Hematopoietic multipotent progenitor cell treated with erythropoietin and hydrocortisone succinate and interleukin-3 and kit ligand, for 17 days (in vitro differentiated cells): ENCODE data around the gene CD34.
"Not testable (repeated sequence)": the region's sequence is repeated elsewhere in the genome, so short reads cannot be mapped to it uniquely, and the experiment has no call there.

Experiments
- DNase-seq: peaks from one replicate; pipeline ENCODE4 v3.0.0-alpha.2; 2015; ENCODE audit warnings: low spot score

CD34 gene

DNA sequence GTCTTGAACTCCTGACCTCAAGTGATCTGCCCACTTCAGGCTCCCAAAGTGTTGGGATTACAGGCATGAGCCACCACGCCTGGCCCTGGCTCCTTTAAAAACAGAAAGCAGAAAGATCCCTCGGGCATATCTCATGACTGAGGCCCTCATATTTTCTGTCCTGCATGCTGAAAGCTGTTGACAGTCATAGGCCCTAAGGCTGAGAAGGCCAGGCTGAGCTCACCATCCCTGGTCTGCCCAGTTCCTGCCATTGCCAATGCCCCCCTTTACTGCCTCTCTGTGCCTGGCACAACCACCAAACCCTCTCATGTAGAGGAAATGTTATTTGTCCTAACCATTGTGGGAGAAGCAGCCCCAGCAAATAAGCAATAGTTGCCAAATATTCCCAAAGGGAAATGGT lies 12.7 kb downstream of the CD34 start:
- DNase-seq = no peak

DNA sequence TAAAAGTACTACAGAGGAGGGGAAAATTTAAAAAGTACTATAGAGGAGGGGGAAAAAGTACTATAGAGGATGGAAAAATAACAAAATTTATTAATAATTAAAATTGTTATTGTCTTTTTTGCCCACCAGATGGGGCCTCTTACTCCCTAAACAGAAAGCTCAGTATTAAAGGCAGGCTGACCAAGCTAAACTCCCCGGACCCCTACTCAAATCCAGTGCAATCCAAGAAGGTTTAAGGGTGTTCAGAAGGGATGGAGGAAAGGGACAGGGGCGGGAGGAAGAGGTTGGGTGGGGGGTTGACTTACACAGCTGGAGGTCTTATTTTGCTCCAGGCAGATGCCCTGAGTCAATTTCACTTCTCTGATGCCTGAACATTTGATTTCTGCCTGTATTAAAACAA lies 13.7 kb downstream of the CD34 start:
- no peak for DNase-seq

DNA sequence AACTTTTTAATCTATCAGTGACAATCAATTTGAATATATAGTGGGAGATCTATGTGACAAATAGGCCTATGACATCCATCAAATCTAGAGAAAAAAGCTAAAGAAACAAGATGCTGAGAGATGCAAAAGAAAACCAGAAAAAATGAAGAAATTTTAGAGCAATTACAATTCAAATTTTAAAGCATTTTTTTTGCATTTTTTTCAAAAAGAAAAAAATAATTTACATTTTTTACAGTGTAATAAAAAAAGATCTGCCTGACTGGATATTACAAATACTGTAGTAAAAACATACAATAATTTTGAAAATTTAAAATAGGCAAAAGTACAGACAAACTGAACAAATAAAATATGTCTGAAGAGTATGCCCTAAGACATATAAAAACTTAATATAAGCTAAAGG lies 14.4 kb downstream of the CD34 start:
- no peak for DNase-seq

DNA sequence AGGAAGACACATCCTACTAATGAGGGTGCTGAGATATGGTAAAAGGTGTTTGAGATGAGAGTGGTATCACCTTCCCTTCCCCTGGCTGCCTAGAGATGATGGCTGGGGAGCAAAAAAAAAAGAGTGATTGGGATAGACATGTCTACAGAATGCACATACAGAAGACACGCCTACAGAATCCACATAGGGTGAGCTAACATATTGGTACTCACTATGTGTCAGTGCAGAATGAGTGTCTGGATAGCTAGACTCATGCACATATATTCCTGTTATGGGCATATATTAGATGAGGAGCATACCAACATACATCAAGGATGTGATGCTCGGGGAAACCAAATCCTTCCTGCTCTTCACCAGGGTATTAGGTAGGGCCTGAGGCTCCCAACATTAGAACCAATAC lies 16.2 kb downstream of the CD34 start:
- no peak for DNase-seq

DNA sequence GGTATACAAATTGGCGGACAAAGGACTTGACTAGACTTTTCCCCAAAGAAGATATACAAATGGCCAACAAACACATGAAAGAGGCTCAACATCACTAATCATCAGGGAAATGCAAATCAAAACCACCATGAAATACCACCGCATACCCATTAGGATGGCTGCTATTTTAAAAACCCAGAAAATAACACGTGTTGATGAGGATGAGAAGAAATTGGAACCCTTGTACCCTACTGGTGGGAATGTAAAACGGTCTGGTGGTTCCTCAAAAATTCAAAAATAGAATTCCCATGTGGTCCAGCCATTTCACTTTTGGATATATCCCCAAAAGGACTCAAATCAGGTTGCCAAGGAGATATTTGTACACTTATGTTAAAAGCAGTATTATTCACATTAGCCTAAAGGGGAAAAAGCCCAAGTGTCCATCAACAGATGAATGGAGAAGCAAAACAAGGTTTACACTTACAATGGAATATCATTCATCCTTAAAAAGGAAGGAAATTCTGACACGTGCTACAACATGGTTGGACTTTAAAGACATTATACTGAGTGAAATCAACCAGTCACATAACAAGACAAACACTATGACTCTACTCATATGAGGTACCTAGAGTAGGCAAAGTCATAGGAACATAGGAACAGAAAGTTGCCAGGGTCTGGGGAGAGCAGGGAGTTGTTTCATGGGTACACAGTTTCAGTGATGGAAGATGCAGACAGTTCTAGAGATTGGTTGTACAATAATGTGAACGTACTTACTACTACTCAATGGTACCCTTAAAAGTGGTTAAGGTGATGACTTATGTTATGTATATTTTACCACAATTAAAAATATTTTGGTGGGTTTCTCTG lies 17.0 kb downstream of the CD34 start:
- DNase-seq = no peak

DNA sequence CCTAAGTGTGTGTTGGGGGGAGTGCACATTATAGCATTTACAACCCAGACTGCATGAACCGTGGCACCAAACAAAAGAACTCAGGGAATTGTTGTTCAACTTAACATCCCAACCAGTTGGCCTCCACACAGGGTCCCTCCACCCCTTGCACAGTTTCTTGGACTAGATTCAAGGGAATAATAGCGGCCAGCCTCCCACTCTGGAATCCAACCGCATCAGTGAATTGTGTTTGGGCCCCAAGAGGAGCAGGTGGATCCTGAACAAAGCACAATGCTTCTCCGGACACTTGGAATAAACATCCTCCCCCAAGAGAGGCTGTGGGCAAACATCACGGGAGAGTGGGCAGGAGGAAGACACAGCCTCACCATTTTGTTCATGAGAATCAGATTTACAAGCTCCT lies 18.2 kb downstream of the CD34 start:
- DNase-seq = no peak

DNA sequence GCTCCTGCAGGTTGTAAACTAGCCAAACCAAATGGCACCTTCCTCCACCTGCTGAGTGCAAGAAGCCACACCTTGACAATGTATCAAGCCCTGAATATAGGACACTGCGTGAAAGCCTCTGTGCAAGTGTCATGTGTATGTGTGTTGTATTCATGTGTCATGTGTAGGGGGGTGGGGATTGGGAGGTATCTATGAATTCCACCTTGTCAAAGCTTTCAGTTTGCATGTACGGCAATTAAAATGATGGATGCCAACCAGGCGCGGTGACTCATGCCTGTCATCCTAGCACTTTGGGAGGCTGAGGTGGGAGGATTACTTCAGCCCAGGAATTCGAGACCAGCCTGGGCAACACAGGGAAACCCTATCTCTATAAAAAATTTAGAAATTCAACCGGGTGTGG lies 19.8 kb downstream of the CD34 start:
- DNase-seq = no peak

DNA sequence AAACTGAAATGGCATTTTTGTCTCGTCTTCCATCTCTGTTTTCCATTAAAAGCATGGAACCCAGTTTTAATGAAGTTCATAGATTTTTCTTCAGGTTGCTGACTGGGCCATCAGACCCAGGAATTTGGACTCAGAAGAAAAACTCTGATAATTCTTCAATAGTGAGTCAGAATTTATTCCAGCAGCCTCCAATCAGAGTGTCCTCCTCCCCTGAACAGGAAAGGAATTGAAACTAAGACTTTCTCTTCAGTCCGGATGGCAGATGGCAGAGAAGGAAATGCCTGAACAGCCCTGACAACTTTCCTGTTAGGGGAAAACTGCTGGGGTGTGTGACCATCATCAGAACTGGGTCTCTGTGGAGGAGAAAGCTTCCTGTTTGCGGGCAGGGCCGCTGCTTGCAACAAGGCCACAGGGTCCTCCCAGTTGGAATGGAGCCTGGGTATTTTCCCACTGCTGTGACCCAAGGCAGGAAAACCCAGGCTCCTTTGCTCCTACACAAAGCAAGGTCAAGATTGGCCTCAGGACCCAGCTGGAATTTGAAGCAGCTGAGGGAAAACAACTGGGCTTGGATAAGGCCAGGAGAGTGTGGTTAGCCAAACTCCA lies 20.7 kb downstream of the CD34 start:
- DNase-seq = no peak

DNA sequence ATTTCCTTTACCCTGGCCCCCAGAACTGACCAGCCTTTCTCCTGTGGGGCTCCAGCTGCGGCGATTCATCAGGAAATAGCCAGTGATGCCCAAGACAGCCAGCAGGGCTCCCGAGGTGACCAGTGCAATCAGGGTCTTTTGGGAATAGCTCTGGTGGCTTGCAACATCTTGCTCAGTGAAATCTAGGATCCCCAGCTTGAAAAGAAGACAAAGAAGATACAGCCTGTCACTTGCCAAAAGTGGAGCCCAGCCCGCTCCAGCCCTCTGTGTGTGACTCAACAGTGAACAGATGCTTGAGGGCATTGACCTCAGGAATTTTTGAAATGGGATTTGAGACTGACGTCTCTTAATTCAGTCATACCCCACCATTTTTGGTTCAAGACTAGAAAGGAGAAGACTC lies 22.3 kb downstream of the CD34 start:
- DNase-seq = no peak

DNA sequence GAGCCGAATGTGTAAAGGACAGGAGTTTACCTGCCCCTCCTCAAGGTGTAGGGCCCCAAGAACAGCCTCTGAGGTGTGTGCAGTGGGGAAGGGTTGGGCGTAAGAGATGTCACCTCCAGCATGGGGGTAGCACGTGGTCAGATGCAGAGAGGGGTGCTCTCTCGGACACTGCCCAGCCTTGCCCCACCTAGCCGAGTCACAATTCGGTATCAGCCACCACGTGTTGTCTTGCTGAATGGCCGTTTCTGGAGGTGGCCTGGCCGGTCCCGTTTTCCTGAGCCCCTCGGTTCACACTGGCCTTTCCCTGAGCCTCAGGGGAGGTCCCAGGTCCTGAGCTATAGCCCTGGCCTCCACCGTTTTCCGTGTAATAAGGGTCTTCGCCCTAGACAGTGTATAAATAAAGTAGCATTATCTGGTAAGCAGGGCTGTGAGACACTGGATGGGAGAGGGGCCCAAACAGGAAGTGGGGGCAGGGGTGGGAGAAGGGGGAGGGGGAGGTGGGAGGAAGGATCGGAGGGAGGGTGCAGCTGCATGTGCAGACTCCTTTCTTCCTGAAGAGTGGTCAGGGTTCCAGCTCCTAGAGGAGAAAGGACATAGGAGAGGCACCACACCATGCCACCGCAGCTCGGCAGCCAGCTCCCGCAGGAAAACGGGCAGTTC lies 23.3 kb downstream of the CD34 start:
- no peak for DNase-seq

DNA sequence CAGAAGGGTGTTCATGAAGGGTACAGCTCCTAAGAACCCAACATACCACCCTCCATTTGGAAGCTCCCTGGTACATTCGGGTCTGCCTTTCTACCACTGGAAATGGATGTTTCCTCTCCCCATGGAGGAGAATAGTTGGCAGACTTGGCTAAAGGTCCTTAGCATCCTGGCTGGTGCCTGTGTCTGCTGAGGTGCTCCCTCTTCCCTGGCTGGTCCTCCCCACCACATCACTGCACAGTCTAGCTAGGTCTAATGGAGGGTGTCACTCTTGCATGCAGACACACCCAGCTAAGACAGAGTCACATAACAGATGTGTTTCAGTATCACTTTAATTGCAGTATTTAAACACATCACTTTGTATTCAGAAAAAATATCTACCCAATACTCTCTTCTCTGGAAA lies 24.7 kb downstream of the CD34 start:
- no peak for DNase-seq

DNA sequence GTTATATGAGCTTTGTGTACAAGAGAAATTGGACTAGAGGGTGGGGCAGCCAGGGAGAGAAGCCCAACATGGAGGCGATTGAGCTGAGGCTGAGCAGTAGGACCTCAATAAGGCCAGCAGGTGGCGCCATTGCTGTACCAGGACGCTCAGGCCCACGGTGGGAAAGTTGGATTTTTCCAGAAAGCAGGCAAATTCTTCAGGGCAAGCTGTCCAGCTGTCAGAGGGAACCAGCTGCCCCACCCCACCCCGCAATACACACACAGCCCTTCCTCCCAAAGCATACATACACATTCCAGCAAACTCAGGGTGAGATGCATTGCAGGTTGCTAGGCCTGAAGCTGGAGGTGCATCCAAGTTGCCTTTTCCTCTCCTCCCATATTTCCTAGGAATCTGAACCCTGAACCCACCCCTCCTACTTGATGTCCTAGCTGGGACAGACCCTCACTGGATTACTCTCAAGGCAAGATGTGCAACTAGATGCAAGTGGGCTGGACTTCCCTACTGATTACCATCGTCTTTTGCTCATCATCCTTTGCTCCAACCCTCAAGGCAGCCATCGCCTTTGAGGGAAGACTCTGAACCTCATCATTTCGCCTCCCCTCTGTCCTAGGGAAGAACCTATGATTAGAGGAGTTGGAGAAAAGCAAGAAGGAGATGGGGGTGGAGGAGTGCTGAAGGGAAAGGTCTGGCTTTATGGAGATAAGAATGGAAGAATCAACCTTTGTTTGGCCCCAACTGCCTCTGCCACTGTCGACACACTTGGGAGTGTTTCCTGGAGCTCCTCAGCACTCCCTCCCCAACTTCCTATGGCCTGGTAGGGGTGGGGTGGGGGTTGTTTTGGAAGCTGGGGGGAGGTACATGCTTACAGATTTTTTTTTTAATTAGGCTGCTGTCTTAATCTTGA lies 25.5 kb downstream of the CD34 start:
- DNase-seq = peak; percentile 91

DNA sequence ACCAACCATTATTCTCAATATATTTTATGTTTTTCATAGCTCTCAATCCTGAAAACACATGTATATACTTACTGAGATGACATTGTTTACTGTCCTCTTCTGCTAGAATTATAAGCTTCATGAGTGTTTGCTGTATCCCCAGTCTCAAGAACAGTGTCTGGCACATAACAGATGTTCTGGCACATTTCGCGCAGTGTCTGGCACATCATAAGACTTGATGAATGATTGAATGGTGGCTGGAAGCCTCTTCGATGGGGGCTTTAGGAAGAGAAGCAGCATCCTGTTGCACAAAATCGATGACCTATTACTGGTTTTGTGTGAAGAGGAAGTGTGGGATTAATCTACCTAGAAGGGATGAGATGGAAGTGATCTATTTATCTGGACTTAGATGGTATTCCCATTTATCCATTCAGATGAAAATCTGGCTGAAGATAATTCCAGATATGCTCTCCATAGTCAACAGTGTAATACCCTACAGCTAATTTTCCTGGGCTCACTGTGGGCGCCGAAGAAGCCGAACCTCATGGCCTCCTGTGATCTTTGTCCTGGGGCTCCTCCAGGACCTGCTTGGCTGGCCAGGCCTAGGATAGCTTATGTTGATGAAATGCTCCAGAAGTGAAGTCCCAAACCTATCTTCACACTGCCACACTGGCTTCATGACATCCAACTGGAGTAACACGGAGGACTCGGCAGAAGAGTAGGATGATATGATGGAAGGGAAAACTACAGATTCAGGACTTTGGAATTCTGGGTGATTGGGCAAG lies 26.5 kb downstream of the CD34 start:
- DNase-seq = no peak

DNA sequence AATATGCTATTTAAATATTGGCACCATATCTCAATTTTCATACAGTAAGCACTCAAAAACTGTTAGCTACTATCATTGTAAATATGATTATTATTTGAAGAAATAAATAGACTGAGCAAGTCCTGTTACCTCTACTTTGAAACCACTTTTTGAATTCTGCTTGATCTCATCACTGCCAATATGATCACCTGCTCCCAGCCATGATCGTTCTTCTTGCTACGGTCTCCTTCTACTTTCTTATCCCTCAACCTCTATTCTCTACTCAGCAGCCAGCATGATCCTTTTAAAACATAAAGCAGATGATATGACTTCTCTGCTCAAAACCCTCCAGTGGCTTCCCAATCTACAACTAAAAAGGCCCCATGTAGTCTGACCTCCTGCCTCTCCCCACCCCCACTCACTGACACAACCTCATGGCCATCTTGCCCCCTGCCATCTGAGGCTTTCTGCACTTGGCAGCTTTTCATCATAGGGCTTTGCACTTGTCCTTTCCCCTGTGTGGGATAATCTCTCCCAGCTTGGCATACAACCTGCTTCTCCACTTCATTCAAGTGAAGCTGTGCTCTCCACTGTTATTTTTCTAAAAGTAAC lies 27.2 kb downstream of the CD34 start:
- DNase-seq = no peak

DNA sequence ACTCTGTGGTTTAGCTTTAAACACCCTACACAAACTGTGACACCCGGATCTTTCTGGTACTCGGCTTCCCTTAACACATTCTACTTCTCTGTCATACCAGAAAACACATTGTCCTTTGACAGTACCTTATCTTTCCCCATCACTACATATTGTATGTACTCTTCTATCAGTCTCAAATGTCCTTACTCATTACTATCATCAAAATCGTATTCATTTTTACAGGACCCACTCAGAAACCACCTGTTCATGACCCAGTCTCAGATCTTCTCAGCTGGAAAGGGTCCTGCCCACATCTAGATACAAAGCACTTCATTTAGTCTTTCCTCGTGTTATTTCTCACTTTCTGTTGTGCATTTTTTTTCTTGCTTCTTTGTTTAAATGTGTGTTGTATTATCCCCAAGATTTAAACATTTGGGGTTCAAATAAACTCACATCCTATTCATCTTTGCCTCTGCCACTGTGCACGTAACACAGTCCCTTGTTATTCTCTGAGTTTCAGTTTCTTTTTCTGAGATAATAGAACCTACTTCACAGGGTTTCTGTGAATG lies 27.7 kb downstream of the CD34 start:
- DNase-seq = no peak

DNA sequence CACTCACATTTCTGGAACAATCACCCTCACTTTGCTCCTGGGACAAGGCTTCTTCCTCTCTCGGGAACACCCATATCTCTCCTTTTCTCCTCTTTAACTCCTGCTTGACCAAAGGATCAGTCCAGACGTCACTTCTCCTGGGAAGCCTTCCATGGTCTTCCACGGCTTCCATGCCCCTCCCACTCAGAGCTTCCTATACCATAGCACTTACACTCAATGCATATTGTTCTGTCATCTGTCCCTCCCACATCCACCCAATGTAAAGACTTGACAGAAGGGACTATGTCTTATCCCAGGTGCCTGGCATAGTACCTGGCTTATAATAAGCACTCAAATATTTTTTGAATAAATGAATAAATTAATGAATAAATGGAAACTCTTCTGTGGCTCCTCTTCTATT lies 28.2 kb downstream of the CD34 start:
- DNase-seq = no peak

DNA sequence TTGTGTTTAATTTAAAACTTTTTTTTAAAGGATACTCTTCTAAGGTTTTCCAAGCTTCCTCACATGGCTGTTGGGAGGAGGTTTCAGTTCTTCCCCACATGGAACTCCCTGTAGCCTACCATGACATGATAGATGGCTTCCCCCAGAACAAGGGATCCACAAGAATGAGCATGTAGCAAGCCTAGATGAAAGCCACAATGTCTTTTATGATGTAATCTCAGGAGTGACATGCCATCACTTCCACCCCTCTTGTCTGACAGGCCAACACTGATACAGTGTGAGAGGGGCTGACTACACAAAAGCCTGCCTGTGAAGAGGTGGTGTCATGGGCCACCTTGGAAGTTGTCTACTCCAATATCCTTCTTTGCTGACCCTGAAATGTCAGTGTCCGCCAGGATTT lies 32.0 kb downstream of the CD34 start:
- DNase-seq = no peak

DNA sequence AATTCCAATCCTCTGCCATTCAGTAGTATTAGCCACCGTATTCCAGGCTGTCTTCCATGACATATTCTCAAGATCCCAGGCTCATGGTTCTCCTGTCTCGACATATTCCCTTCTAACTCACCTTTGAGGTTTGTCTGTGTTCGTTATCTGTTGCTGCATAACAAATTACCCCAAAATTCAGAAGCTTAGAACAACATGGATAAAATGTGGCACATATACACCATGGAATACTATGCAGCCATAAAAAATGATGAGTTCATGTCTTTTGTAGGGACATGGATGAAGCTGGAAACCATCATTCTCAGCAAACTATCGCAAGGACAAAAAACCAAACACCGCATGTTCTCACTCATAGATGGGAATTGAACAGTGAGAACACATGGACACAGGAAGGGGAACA lies 33.0 kb downstream of the CD34 start:
- DNase-seq = not testable (repeated sequence)

DNA sequence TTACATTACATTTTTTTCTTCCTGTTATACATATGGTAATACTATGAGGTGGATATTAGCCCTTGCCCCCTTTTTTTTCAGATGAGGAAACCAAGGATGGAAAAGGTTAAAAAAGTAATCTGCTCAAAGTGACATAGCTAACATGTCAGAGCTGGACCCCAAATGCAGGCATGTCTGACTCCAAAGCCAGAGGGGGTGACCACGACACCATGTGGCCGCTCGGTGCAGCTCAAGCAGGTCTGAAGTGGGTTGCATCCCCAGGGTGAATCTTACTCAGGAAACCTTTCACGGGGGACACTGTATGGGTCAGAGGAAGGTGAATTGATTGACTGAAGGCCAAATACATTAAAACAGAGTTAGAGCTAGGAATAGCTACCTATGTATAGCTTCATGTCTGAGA lies 34.8 kb downstream of the CD34 start:
- DNase-seq = no peak

DNA sequence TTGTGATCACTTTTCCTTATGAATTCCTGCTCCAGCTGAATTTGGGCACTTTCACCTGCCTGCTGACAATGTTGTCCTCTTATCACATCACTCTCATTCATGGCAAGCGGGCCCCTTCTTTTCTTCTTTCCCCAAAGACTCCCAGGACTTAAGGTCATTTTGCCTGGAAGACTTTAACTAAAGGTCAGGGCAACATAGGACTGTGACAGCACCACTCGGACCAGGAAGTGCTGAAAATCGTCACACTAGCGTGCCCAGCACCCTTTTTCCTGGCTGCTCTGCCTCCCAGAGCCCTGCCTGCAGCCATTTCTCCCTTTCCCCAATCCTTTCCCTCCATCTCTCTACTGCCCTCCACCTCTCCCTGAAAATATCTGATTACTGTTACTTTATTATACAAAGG lies 35.4 kb downstream of the CD34 start:
- DNase-seq = no peak
